ENCODE results near the gene PATE2.

- TF ChIP-seq EZH2 (IDR thresholded peaks at IDR 0.05; ENCODE audit: insufficient read depth, poor library complexity, severe bottlenecking) (no peak), EZH2phosphoT487 (IDR thresholded peaks at IDR 0.05; ENCODE audit: insufficient read depth, low read depth) (no peak)
These were observed 21.2 kb upstream of the PATE2 start for GRCh38 chr11:125799808-125800207.
